SU-DHL-6 (cell line): Measurements from ENCODE around the gene FAIM2.

ENCODE experiments used
- H2AFZ ChIP-seq: fragments of 200-600 bp; sonication (generic); 2 replicates; pipeline ENCODE4 v1.6.1; 2014; ENCODE audit warnings: low read depth, mild to moderate bottlenecking, moderate library complexity, mixed read lengths, antibody characterized with exemption, low read length; ENCODE audit not compliant: severe bottlenecking
- H3F3A ChIP-seq: fragments of 200-600 bp; shearing (Covaris generic); 2 replicates; pipeline ENCODE4 v1.6.0; 2016; ENCODE audit warnings: antibody characterized with exemption, mild to moderate bottlenecking; ENCODE audit not compliant: insufficient read depth
- H3K27ac ChIP-seq: fragments of 200-600 bp; sonication (generic); 2 replicates; pipeline ENCODE4 v1.5.1; 2016; ENCODE audit warnings: low read depth, mild to moderate bottlenecking, low read length, moderate library complexity, mixed read lengths
- H3K27me3 ChIP-seq: fragments of 200-600 bp; sonication (generic), shearing (Covaris generic); 2 replicates; pipeline ENCODE4 v1.6.0; 2014; ENCODE audit warnings: mild to moderate bottlenecking, low read length
- H3K36me3 ChIP-seq: fragments of 200-600 bp; sonication (generic); 2 replicates; pipeline ENCODE4 v1.6.1; 2014; ENCODE audit warnings: mild to moderate bottlenecking, low read length, mixed read lengths
- H3K4me2 ChIP-seq: fragments of 300-600, 200-600 bp; shearing (Covaris generic), sonication (generic); 2 replicates; pipeline ENCODE4 v1.6.0; 2014; ENCODE audit warnings: low read length, low read depth, mild to moderate bottlenecking; ENCODE audit not compliant: poor library complexity, severe bottlenecking
- H3K4me3 ChIP-seq: fragments of 200-600 bp; sonication (generic); 2 replicates; pipeline ENCODE4 v1.5.1; 2014; ENCODE audit warnings: antibody characterized with exemption, low read length, mild to moderate bottlenecking, mixed read lengths; ENCODE audit not compliant: insufficient read depth, poor library complexity, severe bottlenecking
- H3K79me2 ChIP-seq: fragments of 200-600 bp; sonication (generic); 2 replicates; pipeline ENCODE4 v1.6.1; 2014; ENCODE audit warnings: mild to moderate bottlenecking, low read length, moderate library complexity; ENCODE audit not compliant: insufficient read depth
- H3K9ac ChIP-seq: fragments of 200-600 bp; sonication (generic); 2 replicates; pipeline ENCODE4 v1.7.0; 2014; ENCODE audit warnings: mild to moderate bottlenecking, low read length
- H3K9me2 ChIP-seq: fragments of 200-600 bp; sonication (generic); replicated peaks from 2 replicates; pipeline ENCODE4 v1.6.1; 2014; ENCODE audit warnings: low read length; ENCODE audit not compliant: insufficient read depth
- H3K9me3 ChIP-seq: fragments of 200-600 bp; sonication (generic); 2 replicates; pipeline ENCODE4 v1.6.1; 2014; ENCODE audit warnings: low read length, mixed read lengths; ENCODE audit not compliant: insufficient read depth
- H4K20me1 ChIP-seq: fragments of 200-600 bp; sonication (generic); 2 replicates; pipeline ENCODE4 v1.6.1; 2014; ENCODE audit warnings: low read depth, mild to moderate bottlenecking, antibody characterized with exemption, low read length, moderate library complexity, mixed read lengths
- CTCF ChIP-seq: fragments of 200-600 bp; sonication (generic); IDR thresholded peaks from one replicate; pipeline ENCODE4 v1.5.1; 2017; ENCODE audit warnings: antibody characterized with exemption, mild to moderate bottlenecking, low read length, moderate library complexity; ENCODE audit not compliant: insufficient read depth, poor library complexity, severe bottlenecking
- EZH2phosphoT487 ChIP-seq: fragments of 200-600 bp; sonication (generic), shearing (Covaris generic); conservative IDR thresholded peaks from 2 replicates; pipeline ENCODE4 v1.6.1; 2018; ENCODE audit warnings: mild to moderate bottlenecking, antibody characterized with exemption, low read length, moderate library complexity, mixed read lengths

FAIM2 gene

GRCh38 chr12:49928471-49928870 lies 24.8 kb upstream of the FAIM2 start:
- Histone ChIP-seq H3K79me2 (no peaks in the 10 kb centered on the region), H3K9ac (no peak overlapping the region), H3K4me3 (no peak overlapping the region), H3K9me2 (no peaks in the 10 kb centered on the region), H3F3A (no peaks in the 10 kb centered on the region), H3K27ac (no peak overlapping the region), H3K4me2 (no peak overlapping the region), H2AFZ (no peak overlapping the region), H4K20me1 (no peaks in the 10 kb centered on the region), H3K36me3 (no peaks in the 10 kb centered on the region), H3K27me3 (no peaks in the 10 kb centered on the region), H3K9me3 (no peaks in the 10 kb centered on the region)
- TF ChIP-seq CTCF (no peak), EZH2phosphoT487 (no peak)

GRCh38 chr12:49925433-49926204 lies 21.9 kb upstream of the FAIM2 start:
- H3K27me3 ChIP-seq = no peaks in the 10 kb centered on the region
- H3K4me3 ChIP-seq = no peak overlapping the region
- TF ChIP-seq CTCF (no peak), EZH2phosphoT487 (no peak)
- no peaks in the 10 kb centered on the region for H3K9me2 ChIP-seq
- H3F3A ChIP-seq = no peaks in the 10 kb centered on the region
- no peak overlapping the region for H3K4me2 ChIP-seq
- no peaks in the 10 kb centered on the region for H3K9me3 ChIP-seq
- H4K20me1 ChIP-seq = no peaks in the 10 kb centered on the region
- H2AFZ ChIP-seq = no peak overlapping the region
- H3K9ac ChIP-seq = no peak overlapping the region
- H3K79me2 ChIP-seq = no peaks in the 10 kb centered on the region
- H3K27ac ChIP-seq = no peak overlapping the region
- H3K36me3 ChIP-seq = no peaks in the 10 kb centered on the region

- H3K79me2 ChIP-seq = no peaks in the 10 kb centered on the region
- TF ChIP-seq CTCF (no peak), EZH2phosphoT487 (no peak)
- H3K4me2 ChIP-seq = no peak overlapping the region
- no peak overlapping the region for H3K9ac ChIP-seq
- no peaks in the 10 kb centered on the region for H3K36me3 ChIP-seq
- no peaks in the 10 kb centered on the region for H4K20me1 ChIP-seq
- H3K27me3 ChIP-seq = no peaks in the 10 kb centered on the region
- no peak overlapping the region for H3K4me3 ChIP-seq
- H3K9me3 ChIP-seq = no peaks in the 10 kb centered on the region
- H3K27ac ChIP-seq = no peak overlapping the region
- H3K9me2 ChIP-seq = no peaks in the 10 kb centered on the region
- H2AFZ ChIP-seq = no peak overlapping the region
- no peaks in the 10 kb centered on the region for H3F3A ChIP-seq
These were observed 21.0 kb upstream of the FAIM2 start for GRCh38 chr12:49924628-49925246.
